ENCODE results near the gene PITX2. TPM values are rescaled to one million over a fixed set of nuclear protein-coding genes. Genes with fewer than 3 reads are reported as not detected.

The PITX2 gene
- total RNA-seq, 6 donors from 2014 or later, result 0.30 TPM; not detected in 5

- Histone ChIP-seq H3K4me1 (peaks cover 14 to 21% (median 16%) of the 10 kb centered on the region in 4 donors), H3K27ac (no peak overlapping the region), H3K27me3 (peaks cover 4 to 91% (median 45%) of the 10 kb centered on the region in 4 donors), H3K36me3 (no peaks in the 10 kb centered on the region), H3K9me3 (no peaks in the 10 kb centered on the region), H3K4me3 (no peak overlapping the region)
- 3 to 7% methylated on average over 34 of the region's 34 CpGs for WGBS, 2 donors
- TF ChIP-seq POLR2A (IDR thresholded peaks at IDR 0.05), result no peak
- TF ChIP-seq EP300 (IDR thresholded peaks at IDR 0.05), result no peak
- TF ChIP-seq CTCF (IDR thresholded peaks at IDR 0.05), result no peak
- TF ChIP-seq POLR2AphosphoS5 (IDR thresholded peaks at IDR 0.05), result no peak
- peak in 1 of 2 donors; percentile 64 for DNase-seq
- ATAC-seq (ENCODE audit: low FRiP score in 2 of 2), result no peak
These were observed 8.0 kb upstream of the PITX2 start for GRCh38 chr4:110630688-110631402.

- DNase-seq (no peak), ATAC-seq (ENCODE audit: low FRiP score in 2 of 2) (no peak)
- WGBS, 2 donors, result 8 to 13% methylated on average over 25 to 26 of the region's 26 CpGs
- no peak overlapping the region for H3K27ac ChIP-seq
- no peaks in the 10 kb centered on the region for H3K36me3 ChIP-seq
- no peak overlapping the region for H3K4me3 ChIP-seq
- peaks cover 4 to 90% (median 48%) of the 10 kb centered on the region in 4 donors for H3K27me3 ChIP-seq
- no peaks in the 10 kb centered on the region for H3K9me3 ChIP-seq
- H3K4me1 ChIP-seq, result peaks cover 14 to 21% (median 16%) of the 10 kb centered on the region in 4 donors
- TF ChIP-seq EP300 (IDR thresholded peaks at IDR 0.05) (no peak), POLR2A (IDR thresholded peaks at IDR 0.05) (no peak), CTCF (IDR thresholded peaks at IDR 0.05) (no peak), POLR2AphosphoS5 (IDR thresholded peaks at IDR 0.05) (no peak)
These were observed 7.2 kb upstream of the PITX2 start for GRCh38 chr4:110629780-110630687.

GRCh38 chr4:110629214-110629754, 6.4 kb upstream of the PITX2 start:
- Histone ChIP-seq H3K27me3 (peaks cover 4 to 90% (median 50%) of the 10 kb centered on the region in 4 donors), H3K9me3 (no peaks in the 10 kb centered on the region), H3K27ac (no peak overlapping the region), H3K4me1 (peaks cover 14 to 21% (median 16%) of the 10 kb centered on the region in 4 donors), H3K36me3 (no peaks in the 10 kb centered on the region), H3K4me3 (no peak overlapping the region)
- no peak for ATAC-seq (ENCODE audit: low FRiP score in 2 of 2)
- 9 to 12% methylated on average over 14 to 36 of the region's 36 CpGs for WGBS, 2 donors
- no peak for TF ChIP-seq CTCF (IDR thresholded peaks at IDR 0.05)
- TF ChIP-seq POLR2AphosphoS5 (IDR thresholded peaks at IDR 0.05), result no peak
- no peak for TF ChIP-seq EP300 (IDR thresholded peaks at IDR 0.05)
- no peak for TF ChIP-seq POLR2A (IDR thresholded peaks at IDR 0.05)
- DNase-seq, result peak in 1 of 2 donors; percentile 71

GRCh38 chr4:110628663-110629213, 5.9 kb upstream of the PITX2 start:
- DNase-seq, result no peak

More at GRCh38 chr4:110628663-110629213, 5.9 kb upstream of the PITX2 start:
- H3K36me3 ChIP-seq, result no peaks in the 10 kb centered on the region
- peaks cover 14 to 21% (median 16%) of the 10 kb centered on the region in 4 donors for H3K4me1 ChIP-seq
- no peak overlapping the region for H3K4me3 ChIP-seq
- no peaks in the 10 kb centered on the region for H3K9me3 ChIP-seq
- 10 to 11% methylated on average over 26 of the region's 26 CpGs for WGBS, 2 donors
- no peak for ATAC-seq (ENCODE audit: low FRiP score in 2 of 2)
- peaks cover 2 to 87% (median 45%) of the 10 kb centered on the region in 4 donors for H3K27me3 ChIP-seq
- no peak overlapping the region for H3K27ac ChIP-seq
- TF ChIP-seq EP300 (IDR thresholded peaks at IDR 0.05) (no peak), POLR2AphosphoS5 (IDR thresholded peaks at IDR 0.05) (no peak), POLR2A (IDR thresholded peaks at IDR 0.05) (no peak), CTCF (IDR thresholded peaks at IDR 0.05) (no peak)

All from upper lobe of left lung (tissue), 6 donors.